ENCODE results near the gene KCNIP1.

Gene KCNIP1

GRCh38 chr5:170628691-170629565 lies 125.1 kb downstream of the KCNIP1 start:
- no peak for DNase-seq (ENCODE audit: low read depth, low spot score)

- no peak for DNase-seq (ENCODE audit: low read depth, low spot score)
Observed at GRCh38 chr5:170629566-170630175, 125.9 kb downstream of the KCNIP1 start.

DNA sequence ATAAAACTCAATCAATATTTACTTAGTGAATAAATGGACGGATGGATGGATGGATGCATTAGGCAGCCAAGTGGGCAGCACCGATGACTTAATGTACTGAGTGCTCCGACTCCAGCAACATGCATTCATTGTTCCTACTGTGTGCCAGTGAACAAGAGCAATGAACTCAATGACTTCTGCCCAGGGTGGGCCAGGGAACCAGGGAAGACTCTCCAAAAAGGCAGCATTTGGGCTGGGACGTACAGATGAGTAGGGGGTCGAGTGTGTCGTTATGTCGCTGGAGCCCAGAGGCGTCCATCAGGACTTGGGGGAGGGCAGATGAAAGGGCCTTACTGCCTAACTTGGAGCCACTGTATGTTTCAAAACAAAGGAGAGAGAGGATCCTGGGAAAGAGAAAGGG lies 126.4 kb downstream of the KCNIP1 start:
- DNase-seq (ENCODE audit: low read depth, low spot score): no peak

GRCh38 chr5:170630711-170631141 lies 126.9 kb downstream of the KCNIP1 start:
- DNase-seq (ENCODE audit: low read depth, low spot score): no peak

DNA sequence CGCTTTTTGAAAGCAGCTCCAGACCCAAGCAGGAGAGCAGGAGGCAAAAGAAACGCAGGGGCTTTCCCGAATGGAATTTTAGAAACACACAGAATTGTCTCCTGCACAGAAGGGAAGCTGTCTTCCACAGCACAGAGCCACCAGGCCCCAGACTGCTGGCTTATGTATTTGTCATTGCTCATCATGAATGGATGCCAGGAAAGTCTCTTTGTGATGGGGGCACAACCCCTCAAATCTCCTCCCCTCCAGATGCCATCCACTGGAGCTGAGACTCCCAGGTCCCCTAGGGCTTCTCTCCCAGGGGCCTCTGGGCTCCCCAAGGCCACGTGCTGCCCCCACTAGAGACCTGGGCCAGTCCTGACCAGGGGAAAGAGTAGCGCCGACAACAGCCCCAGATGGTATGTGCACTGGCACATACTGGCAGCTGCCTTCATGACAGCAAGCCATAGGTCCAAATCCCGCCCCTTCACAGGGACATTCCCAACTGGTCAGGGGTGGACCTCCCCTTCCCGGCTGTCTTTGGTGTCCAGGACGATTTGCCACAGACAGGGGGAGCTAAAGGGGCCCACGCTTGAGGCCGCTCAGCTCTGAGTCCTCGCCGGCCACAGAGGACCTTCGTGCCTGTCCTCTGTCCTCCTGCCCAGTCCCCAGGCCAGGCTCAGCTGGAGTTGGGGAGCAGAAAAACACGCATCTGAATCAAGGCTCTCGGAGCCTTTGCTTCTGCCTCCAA lies 127.8 kb downstream of the KCNIP1 start:
- peak; percentile 66 for DNase-seq (ENCODE audit: low read depth, low spot score)

- peak; percentile 53 for DNase-seq (ENCODE audit: low read depth, low spot score)
Observed at GRCh38 chr5:170632266-170632984, 128.6 kb downstream of the KCNIP1 start.

DNA sequence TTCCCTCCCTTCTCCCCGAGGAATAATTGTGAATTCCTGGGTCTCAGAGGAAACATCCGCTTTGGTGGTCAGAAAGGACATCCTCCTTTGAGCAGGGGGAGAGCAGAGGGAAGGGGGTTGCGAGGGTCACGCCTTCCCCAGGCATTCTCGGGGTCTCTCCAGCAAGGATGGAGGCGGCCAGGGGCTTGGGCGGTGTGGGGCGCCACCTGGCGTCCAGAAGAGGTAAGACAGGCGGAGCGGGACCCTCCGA lies 129.1 kb downstream of the KCNIP1 start:
- DNase-seq (ENCODE audit: low read depth, low spot score): peak; percentile 95

- DNase-seq (ENCODE audit: low read depth, low spot score): peak; percentile 66
Observed at GRCh38 chr5:170633235-170634081, 129.6 kb downstream of the KCNIP1 start.

GRCh38 chr5:170634256-170634990 lies 130.6 kb downstream of the KCNIP1 start:
- no peak for DNase-seq (ENCODE audit: low read depth, low spot score)

DNA sequence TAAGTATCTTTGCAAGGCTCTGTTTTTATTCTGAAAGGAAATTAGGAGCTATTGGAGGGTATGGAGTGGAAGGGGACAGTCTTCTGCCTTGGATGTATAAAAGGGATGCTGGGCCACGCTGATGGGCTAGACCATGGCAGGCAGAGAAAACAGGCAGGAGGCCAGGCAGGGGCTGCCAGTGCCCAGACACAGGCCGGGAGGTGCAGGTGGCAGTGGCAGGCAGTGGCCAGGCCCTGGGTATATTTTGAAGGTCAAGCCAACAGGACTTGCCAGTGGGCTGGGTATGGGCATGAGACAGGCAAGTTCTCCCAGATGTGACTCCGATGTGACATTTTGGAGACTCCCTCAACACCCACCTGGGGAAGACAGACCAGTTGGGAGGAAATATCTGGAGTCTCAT lies 131.9 kb downstream of the KCNIP1 start:
- DNase-seq (ENCODE audit: low read depth, low spot score): no peak

DNA sequence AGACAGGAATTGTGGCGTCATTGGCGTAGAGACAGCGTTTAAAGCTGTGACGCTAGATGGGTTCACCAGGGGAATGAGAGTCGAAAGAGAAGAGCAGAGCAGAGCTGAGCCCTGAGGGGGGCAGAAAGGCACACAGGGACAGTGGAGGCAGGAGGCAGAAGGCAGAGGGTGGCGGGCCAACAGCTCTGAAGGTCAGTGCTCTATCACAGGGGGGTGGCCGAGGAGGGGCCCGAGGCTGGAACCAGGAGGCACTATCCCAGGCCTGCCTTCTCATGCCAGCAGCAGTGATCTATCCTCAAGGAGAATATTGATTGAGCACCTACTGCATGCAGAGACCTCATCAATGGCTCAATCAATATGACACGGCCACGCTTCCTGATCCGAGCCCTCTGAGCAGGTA lies 132.4 kb downstream of the KCNIP1 start:
- DNase-seq (ENCODE audit: low read depth, low spot score): no peak

DNA sequence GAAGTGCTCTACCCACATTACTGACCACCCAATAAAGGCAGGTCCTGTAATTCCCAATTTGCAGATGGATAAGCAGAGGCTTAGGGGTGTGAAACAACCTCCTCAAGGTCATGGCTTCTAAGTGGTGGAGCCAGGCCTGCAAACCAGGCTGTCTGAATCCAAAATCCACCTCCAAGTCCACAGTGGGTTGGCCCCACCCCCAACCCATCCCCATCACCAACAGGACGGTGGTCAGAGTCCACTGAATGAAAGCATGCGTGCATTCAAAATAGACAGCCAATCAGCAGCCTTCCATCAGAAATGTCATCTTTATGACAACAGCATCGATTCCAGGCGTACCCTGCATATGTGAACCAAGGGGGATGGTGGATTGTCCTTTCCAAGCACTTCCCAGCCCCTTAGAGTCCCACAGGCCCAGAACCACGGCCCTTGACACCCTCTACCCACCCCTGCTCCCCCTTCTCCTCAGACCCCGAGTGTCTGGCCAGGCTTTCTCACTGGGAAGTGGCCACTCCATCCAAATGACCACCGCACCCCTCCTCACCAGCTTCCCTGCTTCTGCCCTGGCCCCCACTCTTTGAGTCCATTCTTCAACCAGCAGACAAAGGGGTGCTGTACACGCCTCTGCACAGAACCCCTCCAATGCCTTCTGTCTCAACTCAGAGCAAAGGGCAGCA lies 133.1 kb downstream of the KCNIP1 start:
- no peak for DNase-seq (ENCODE audit: low read depth, low spot score)

- no peak for DNase-seq (ENCODE audit: low read depth, low spot score)
Observed at GRCh38 chr5:170638051-170638450, 134.2 kb downstream of the KCNIP1 start.

- peak; percentile 85 for DNase-seq (ENCODE audit: low read depth, low spot score)
Observed at GRCh38 chr5:170638454-170639220, 134.8 kb downstream of the KCNIP1 start.

DNA sequence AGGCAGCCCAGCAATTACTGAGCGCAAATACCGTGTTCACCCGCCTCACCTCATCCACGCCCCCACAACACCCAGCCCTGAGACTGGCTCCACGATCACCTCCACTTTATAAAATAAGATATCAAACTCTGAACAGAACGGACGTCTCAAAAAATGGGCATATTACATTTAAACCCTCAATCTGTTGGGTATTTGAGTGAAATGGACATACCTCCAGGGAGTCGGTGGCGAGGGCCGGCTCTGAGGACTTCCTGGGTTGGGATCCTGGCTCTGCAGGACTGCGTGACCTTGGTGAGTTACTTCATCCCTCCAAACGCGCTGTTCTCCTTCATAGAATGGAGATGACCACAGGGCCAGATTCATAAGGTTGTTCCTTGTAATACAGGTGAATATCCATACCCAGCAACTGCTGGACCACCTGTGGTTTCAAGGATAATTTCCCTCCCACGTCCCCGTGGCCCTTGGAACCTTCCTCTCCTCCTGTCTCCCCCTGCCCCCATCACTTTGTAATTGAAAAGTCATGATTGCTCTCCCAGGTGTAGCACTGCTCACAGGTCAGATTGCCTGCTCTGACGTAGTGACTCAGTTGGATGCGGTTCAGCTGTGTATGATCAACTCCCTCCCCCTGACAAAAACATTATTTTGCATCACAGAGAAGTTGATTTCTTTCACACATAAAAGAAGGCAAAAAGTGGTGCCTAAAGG lies 135.6 kb downstream of the KCNIP1 start:
- no peak for DNase-seq (ENCODE audit: low read depth, low spot score)

GRCh38 chr5:170640731-170641588 lies 137.1 kb downstream of the KCNIP1 start:
- DNase-seq (ENCODE audit: low read depth, low spot score): no peak

- DNase-seq (ENCODE audit: low read depth, low spot score): no peak
Observed at GRCh38 chr5:170641589-170642031, 137.8 kb downstream of the KCNIP1 start.

Data from ELF-1 (cell line).